Dendritic cell treated with granulocyte-macrophage colony-stimulating factor and Interleukin-4, amounts not matched to agents 40 ng/mL and 50 ng/mL, for 4 days (primary cell): Measurements from ENCODE around the gene CAMK2D.
"Not testable (repeated sequence)": the region's sequence is repeated elsewhere in the genome, so short reads cannot be mapped to it uniquely, and the experiment has no call there.

Experiments used
- H3K27ac Mint-ChIP-seq: one replicate; pipeline ENCODE4 v1.8.0; 2022; ENCODE audit warnings: mild to moderate bottlenecking, mixed read lengths
- H3K27me3 Mint-ChIP-seq: one replicate; pipeline ENCODE4 v1.8.0; 2022; ENCODE audit warnings: mild to moderate bottlenecking, mixed read lengths
- H3K36me3 Mint-ChIP-seq: one replicate; pipeline ENCODE4 v1.8.0; 2022; ENCODE audit warnings: low read depth, mixed read lengths
- H3K4me1 Mint-ChIP-seq: one replicate; pipeline ENCODE4 v1.8.0; 2022; ENCODE audit warnings: low read depth, mixed read lengths
- H3K4me3 Mint-ChIP-seq: one replicate; pipeline ENCODE4 v1.8.0; 2022; ENCODE audit warnings: mild to moderate bottlenecking, moderate library complexity, mixed read lengths
- H3K9me3 Mint-ChIP-seq: one replicate; pipeline ENCODE4 v1.8.0; 2022; ENCODE audit warnings: mixed read lengths
- intact Hi-C: fragments of 100-400 bp; cut with micrococcal nuclease; formaldehyde crosslinking; loops from one replicate; pipeline ENCODE4 v1.15.0; 2022

Gene CAMK2D

GRCh38 chr4:113761620-113762185, at the start of gene CAMK2D:
CAMK2D (minus strand) TSS chr4:113761738; CDS start chr4:113761068, 670 bp downstream.
- Mint-ChIP-seq H3K4me3 (peak within 1 kb of the TSS; percentile 94), H3K27ac (peak within 1 kb of the TSS; percentile 99), H3K27me3 (peaks cover 12% of the 10 kb centered on the region), H3K4me1 (peaks cover 16% of the 10 kb centered on the region), H3K36me3 (peaks cover 34% of the 10 kb centered on the region), H3K9me3 (no peaks in the 10 kb centered on the region)
- intact Hi-C loops = loop anchor here (2.0 to 5.0 kb wide), 3 partner anchors 23 to 211 kb away; no protein-coding TSS in a partner anchor

- intact Hi-C loops = no loop called here
- H3K27me3 Mint-ChIP-seq = no peaks in the 10 kb centered on the region
- H3K36me3 Mint-ChIP-seq = no peaks in the 10 kb centered on the region
- H3K9me3 Mint-ChIP-seq = no peaks in the 10 kb centered on the region
- H3K27ac Mint-ChIP-seq = no peak overlapping the region
- H3K4me3 Mint-ChIP-seq = no peak overlapping the region
- peaks cover 16% of the 10 kb centered on the region for H3K4me1 Mint-ChIP-seq
These were observed 49.4 kb upstream of the CAMK2D start for GRCh38 chr4:113810906-113811305.

GRCh38 chr4:113809311-113809710, 47.8 kb upstream of the CAMK2D start:
- Mint-ChIP-seq H3K9me3 (no peaks in the 10 kb centered on the region), H3K27me3 (no peaks in the 10 kb centered on the region), H3K36me3 (no peaks in the 10 kb centered on the region), H3K27ac (peak overlapping the region; percentile 37), H3K4me3 (no peak overlapping the region), H3K4me1 (peaks cover 10% of the 10 kb centered on the region)
- intact Hi-C loops = no loop called here

GRCh38 chr4:113806850-113807249, 45.3 kb upstream of the CAMK2D start:
- Mint-ChIP-seq H3K36me3 (no peaks in the 10 kb centered on the region), H3K9me3 (no peaks in the 10 kb centered on the region), H3K27ac (no peak overlapping the region), H3K4me3 (no peak overlapping the region), H3K27me3 (no peaks in the 10 kb centered on the region), H3K4me1 (peaks cover 10% of the 10 kb centered on the region)
- intact Hi-C loops = loop anchor here (2.0 kb wide), 1 partner anchor 16 kb away; no protein-coding TSS in a partner anchor

GRCh38 chr4:113801882-113802281, 40.3 kb upstream of the CAMK2D start:
- Mint-ChIP-seq H3K4me1 (no peaks in the 10 kb centered on the region), H3K9me3 (peaks cover under 1% of the 10 kb centered on the region), H3K27ac (no peak overlapping the region), H3K4me3 (no peak overlapping the region), H3K27me3 (no peaks in the 10 kb centered on the region), H3K36me3 (no peaks in the 10 kb centered on the region)
- intact Hi-C loops = no loop called here

GRCh38 chr4:113796381-113796780, 34.8 kb upstream of the CAMK2D start:
- H3K4me1 Mint-ChIP-seq, H3K4me3 Mint-ChIP-seq, intact Hi-C loops, H3K27me3 Mint-ChIP-seq, H3K27ac Mint-ChIP-seq: not testable (repeated sequence)
- Mint-ChIP-seq H3K9me3 (peaks cover 40% of the 10 kb centered on the region), H3K36me3 (peaks cover 22% of the 10 kb centered on the region)

- H3K27ac Mint-ChIP-seq = no peak overlapping the region
- peaks cover 15% of the 10 kb centered on the region for H3K36me3 Mint-ChIP-seq
- intact Hi-C loops = loop anchor here (2.0 to 5.0 kb wide), 2 partner anchors 16 to 37 kb away; no protein-coding TSS in a partner anchor
- no peak overlapping the region for H3K4me3 Mint-ChIP-seq
- peaks cover 26% of the 10 kb centered on the region for H3K9me3 Mint-ChIP-seq
- H3K4me1 Mint-ChIP-seq = peaks cover 12% of the 10 kb centered on the region
- no peaks in the 10 kb centered on the region for H3K27me3 Mint-ChIP-seq
These were observed 28.9 kb upstream of the CAMK2D start for GRCh38 chr4:113790478-113790877.

- H3K36me3 Mint-ChIP-seq = peaks cover 14% of the 10 kb centered on the region
- no peak overlapping the region for H3K4me3 Mint-ChIP-seq
- H3K9me3 Mint-ChIP-seq = peaks cover 25% of the 10 kb centered on the region
- peaks cover 25% of the 10 kb centered on the region for H3K4me1 Mint-ChIP-seq
- intact Hi-C loops = no loop called here
- H3K27me3 Mint-ChIP-seq = no peaks in the 10 kb centered on the region
- no peak overlapping the region for H3K27ac Mint-ChIP-seq
These were observed 27.4 kb upstream of the CAMK2D start for GRCh38 chr4:113788888-113789287.

GRCh38 chr4:113785781-113786180, 24.2 kb upstream of the CAMK2D start:
- H3K4me1 Mint-ChIP-seq = peaks cover 32% of the 10 kb centered on the region
- H3K27ac Mint-ChIP-seq = no peak overlapping the region
- H3K4me3 Mint-ChIP-seq = no peak overlapping the region
- intact Hi-C loops = loop anchor here (2.0 kb wide), 1 partner anchor 23 kb away; no protein-coding TSS in a partner anchor
- no peaks in the 10 kb centered on the region for H3K36me3 Mint-ChIP-seq
- H3K9me3 Mint-ChIP-seq = peaks cover 9% of the 10 kb centered on the region
- H3K27me3 Mint-ChIP-seq = no peaks in the 10 kb centered on the region

GRCh38 chr4:113784497-113785250, 23.1 kb upstream of the CAMK2D start:
- H3K27ac Mint-ChIP-seq = peak overlapping the region; percentile 7
- no peaks in the 10 kb centered on the region for H3K27me3 Mint-ChIP-seq
- H3K36me3 Mint-ChIP-seq = no peaks in the 10 kb centered on the region
- peaks cover 9% of the 10 kb centered on the region for H3K9me3 Mint-ChIP-seq
- H3K4me3 Mint-ChIP-seq = no peak overlapping the region
- H3K4me1 Mint-ChIP-seq = peaks cover 32% of the 10 kb centered on the region
- intact Hi-C loops = loop anchor here (2.0 to 5.0 kb wide), 2 partner anchors 22 to 113 kb away; no protein-coding TSS in a partner anchor

GRCh38 chr4:113783701-113784100, 22.2 kb upstream of the CAMK2D start:
- Mint-ChIP-seq H3K4me3 (no peak overlapping the region), H3K27me3 (no peaks in the 10 kb centered on the region), H3K4me1 (peaks cover 32% of the 10 kb centered on the region), H3K9me3 (peaks cover 9% of the 10 kb centered on the region), H3K36me3 (no peaks in the 10 kb centered on the region), H3K27ac (peak overlapping the region; percentile 7)
- intact Hi-C loops = loop anchor here (2.0 to 5.0 kb wide), 2 partner anchors 21 to 114 kb away; no protein-coding TSS in a partner anchor

- Mint-ChIP-seq H3K9me3 (peaks cover 9% of the 10 kb centered on the region), H3K4me3 (no peak overlapping the region), H3K27me3 (no peaks in the 10 kb centered on the region), H3K4me1 (peaks cover 32% of the 10 kb centered on the region), H3K36me3 (no peaks in the 10 kb centered on the region), H3K27ac (peak overlapping the region; percentile 7)
- intact Hi-C loops = loop anchor here (5.0 kb wide), 1 partner anchor 114 kb away; no protein-coding TSS in a partner anchor
These were observed 21.8 kb upstream of the CAMK2D start for GRCh38 chr4:113783289-113783688.

GRCh38 chr4:113781439-113782040, 20.0 kb upstream of the CAMK2D start:
- H3K4me3 Mint-ChIP-seq = no peak overlapping the region
- peaks cover 2% of the 10 kb centered on the region for H3K27me3 Mint-ChIP-seq
- intact Hi-C loops = loop anchor here (5.0 kb wide), 1 partner anchor 116 kb away; no protein-coding TSS in a partner anchor
- no peak overlapping the region for H3K27ac Mint-ChIP-seq
- H3K36me3 Mint-ChIP-seq = no peaks in the 10 kb centered on the region
- H3K4me1 Mint-ChIP-seq = peaks cover 21% of the 10 kb centered on the region
- peaks cover 9% of the 10 kb centered on the region for H3K9me3 Mint-ChIP-seq

GRCh38 chr4:113776679-113777078, 15.1 kb upstream of the CAMK2D start:
- no peak overlapping the region for H3K4me3 Mint-ChIP-seq
- H3K9me3 Mint-ChIP-seq = peaks cover 8% of the 10 kb centered on the region
- no peak overlapping the region for H3K27ac Mint-ChIP-seq
- no peaks in the 10 kb centered on the region for H3K36me3 Mint-ChIP-seq
- peaks cover 9% of the 10 kb centered on the region for H3K4me1 Mint-ChIP-seq
- H3K27me3 Mint-ChIP-seq = peaks cover 10% of the 10 kb centered on the region
- intact Hi-C loops = no loop called here
